SK-N-SH (cell line): ENCODE measurements around the gene SRRM1. TPM values are rescaled to one million over a fixed set of nuclear protein-coding genes. Genes with fewer than 3 reads are reported as not detected.

Experiments used
- CTCF ChIA-PET: fragments of 300-600, 350-600 bp; formaldehyde crosslinking; extraction: SDS; loops from one replicate; lab custom pipeline; 2021; lab: Yijun Ruan, JAX
- POLR2A ChIA-PET: fragments of 350-600 bp; sonication (Branson Sonifier 250); formaldehyde crosslinking; extraction: SDS; loops from one replicate; lab custom pipeline; 2020; ENCODE audit warnings: antibody characterized with exemption, inconsistent platforms; lab: Yijun Ruan, JAX
- DNase-seq: peaks from one replicate; pipeline ENCODE4 v3.0.0; 2012
- H2AFZ ChIP-seq: fragments of 200-600 bp; sonication (generic); 2 replicates; pipeline ENCODE4 v1.8.1; 2016; ENCODE audit warnings: antibody characterized with exemption, mild to moderate bottlenecking, low read depth
- H3F3A ChIP-seq: fragments of 200-600 bp; sonication (generic); replicated peaks from 2 replicates; pipeline ENCODE3; 2016; ENCODE audit warnings: antibody characterized with exemption, mild to moderate bottlenecking; ENCODE audit not compliant: insufficient read depth
- H3K27ac ChIP-seq, 2 experiments: fragments of 200-500 bp in 1 of 2; fragments of 200-600 bp in 1 of 2; sonication (Bioruptor generic) in 1 of 2; sonication (generic), shearing (Covaris generic) in 1 of 2; 2 replicates each; pipeline versions ENCODE4 v1.5.1 to v1.6.1; 2014 to 2016; ENCODE audit warnings: low read depth in 2 of 2, inconsistent platforms in 1 of 2, low read length in 1 of 2, mild to moderate bottlenecking in 1 of 2, mixed read lengths in 1 of 2
- H3K27me3 ChIP-seq: fragments of 200-600 bp; sonication (generic), shearing (Covaris generic); 2 replicates; pipeline ENCODE4 v1.6.1; 2016; ENCODE audit warnings: mixed run types; ENCODE audit not compliant: insufficient read depth
- H3K36me3 ChIP-seq, 2 experiments: fragments of 200-500 bp in 1 of 2; fragments of 200-600 bp in 1 of 2; sonication (Bioruptor generic) in 1 of 2; sonication (generic) in 1 of 2; replicated peaks in 1 of 2; 2 replicates each; pipeline versions ENCODE3 to v1.5.1; 2014 to 2016; ENCODE audit warnings: low read length in 1 of 2, mild to moderate bottlenecking in 1 of 2; ENCODE audit not compliant: insufficient read depth in 2 of 2, control insufficient read depth in 1 of 2
- H3K4me1 ChIP-seq, 2 experiments: fragments of 200-500 bp in 1 of 2; fragments of 200-600 bp in 1 of 2; sonication (Bioruptor generic) in 1 of 2; sonication (generic), shearing (Covaris generic) in 1 of 2; 2 replicates each; pipeline versions ENCODE4 v1.5.1 to v1.6.1; 2014 to 2016; ENCODE audit warnings: low read depth in 1 of 2, low read length in 1 of 2, mixed run types in 1 of 2; ENCODE audit not compliant: insufficient read depth in 2 of 2, control insufficient read depth in 1 of 2
- H3K4me2 ChIP-seq: fragments of 200-600 bp; sonication (generic), shearing (Covaris generic); 2 replicates; pipeline ENCODE4 v1.6.1; 2017; ENCODE audit warnings: mixed run types
- H3K4me3 ChIP-seq, 2 experiments: fragments of 200-500 bp in 1 of 2; fragments of 200-600 bp in 1 of 2; sonication (Bioruptor generic) in 1 of 2; sonication (generic), shearing (Covaris generic) in 1 of 2; 2 replicates each; pipeline versions ENCODE4 v1.5.1 to v1.8.1; 2014 to 2016; ENCODE audit warnings: low read depth in 2 of 2, inconsistent platforms in 1 of 2, low read length in 1 of 2, mild to moderate bottlenecking in 1 of 2, mixed read lengths in 1 of 2, moderate library complexity in 1 of 2
- H3K79me2 ChIP-seq: fragments of 200-600 bp; sonication (generic); 2 replicates; pipeline ENCODE4 v1.8.1; 2017; ENCODE audit warnings: mild to moderate bottlenecking; ENCODE audit not compliant: insufficient read depth
- H3K9ac ChIP-seq: fragments of 200-600 bp; sonication (generic); 2 replicates; pipeline ENCODE4 v1.6.1; 2017; ENCODE audit warnings: mixed run types
- H3K9me2 ChIP-seq: fragments of 200-600 bp; sonication (generic); 2 replicates; pipeline ENCODE4 v1.6.1; 2017; ENCODE audit warnings: mixed run types
- H3K9me3 ChIP-seq: fragments of 200-600 bp; sonication (generic); 2 replicates; pipeline ENCODE4 v1.6.1; 2017; ENCODE audit warnings: mixed run types, mild to moderate bottlenecking, moderate library complexity
- H4K20me1 ChIP-seq: fragments of 200-600 bp; sonication (generic); 2 replicates; pipeline ENCODE4 v1.6.1; 2017; ENCODE audit warnings: mild to moderate bottlenecking, mixed run types; ENCODE audit not compliant: insufficient read depth
- ELF1 ChIP-seq: IDR thresholded peaks from 2 replicates; pipeline ENCODE4 v1.4.0; 2012
- FOSL2 ChIP-seq: IDR thresholded peaks from 2 replicates; pipeline ENCODE4 v1.4.0; 2012; ENCODE audit warnings: low read depth, mild to moderate bottlenecking, moderate library complexity, borderline replicate concordance
- FOXJ3 ChIP-seq: sonication (generic); formaldehyde crosslinking; IDR thresholded peaks from 2 replicates; pipeline ENCODE4 v1.5.1; 2020; ENCODE audit warnings: mild to moderate bottlenecking, missing genetic modification reagents
- IRF3 ChIP-seq: fragments of 150-350 bp; IDR thresholded peaks from 2 replicates; pipeline ENCODE4 v1.6.1; 2016; ENCODE audit warnings: mild to moderate bottlenecking, low read depth, low read length
- MAX ChIP-seq: IDR thresholded peaks from 2 replicates; pipeline ENCODE4 v1.4.0; 2012; ENCODE audit warnings: low read depth
- MEF2A ChIP-seq: IDR thresholded peaks from 2 replicates; pipeline ENCODE4 v1.4.0; 2012; ENCODE audit warnings: low read depth, borderline replicate concordance
- NFIC ChIP-seq: IDR thresholded peaks from 2 replicates; pipeline ENCODE4 v1.4.0; 2012; ENCODE audit warnings: borderline replicate concordance
- NRF1 ChIP-seq: IDR thresholded peaks from 2 replicates; pipeline ENCODE4 v1.6.1; 2012; ENCODE audit warnings: low read depth, mild to moderate bottlenecking, low read length
- PBX3 ChIP-seq: IDR thresholded peaks from 2 replicates; pipeline ENCODE4; 2012
- RAD21 ChIP-seq: IDR thresholded peaks from 2 replicates; pipeline ENCODE4 v1.6.1; 2012; ENCODE audit warnings: mild to moderate bottlenecking, low read length
- REST ChIP-seq: IDR thresholded peaks from 2 replicates; pipeline ENCODE4 v1.6.1; 2012; ENCODE audit warnings: mild to moderate bottlenecking, low read depth, low read length, moderate library complexity
- RXRA ChIP-seq: IDR thresholded peaks from 2 replicates; pipeline ENCODE4 v1.4.0; 2012; ENCODE audit warnings: low read depth, mild to moderate bottlenecking, borderline replicate concordance
- SIN3A ChIP-seq: IDR thresholded peaks from 2 replicates; pipeline ENCODE4 v1.6.1; 2012; ENCODE audit warnings: low read depth, mild to moderate bottlenecking, low read length, moderate library complexity, borderline replicate concordance
- SMC3 ChIP-seq: IDR thresholded peaks from 2 replicates; pipeline ENCODE4 v1.6.1; 2012; ENCODE audit warnings: low read depth, low read length, improper control_type of control experiment
- TAF1 ChIP-seq: IDR thresholded peaks from 2 replicates; pipeline ENCODE4 v1.6.1; 2012; ENCODE audit warnings: low read depth, mild to moderate bottlenecking, low read length, moderate library complexity, borderline replicate concordance
- USF1 ChIP-seq: IDR thresholded peaks from 2 replicates; pipeline ENCODE4 v1.4.0; 2012; ENCODE audit warnings: low read depth, borderline replicate concordance
- USF2 ChIP-seq: fragments of 150-350 bp; IDR thresholded peaks from 2 replicates; pipeline ENCODE4 v1.6.1; 2017; ENCODE audit warnings: antibody characterized with exemption, low read length, low read depth, borderline replicate concordance
- YY1 ChIP-seq: IDR thresholded peaks from 2 replicates; pipeline ENCODE4 v1.4.0; 2012; ENCODE audit warnings: low read depth, mild to moderate bottlenecking
- WGBS: methylation state at CpG from one replicate; pipeline ENCODE4 v1.1.6; 2017; ENCODE audit warnings: low lambda C conversion rate; 5-methylcytosine and 5-hydroxymethylcytosine counted together
- polyA plus RNA-seq, 3 experiments: library from polyadenylated mRNA; depleted of rRNA; stranded (reverse); fragments of >200 nt; gene quantifications; 2 replicates each; pipeline ENCODE4 v1.2.3, GENCODE V29; 2012

Gene SRRM1
- polyA plus RNA-seq, 1 of the 3 experiments (the other 2 are of a cell fraction): 52.3 TPM

GRCh38 chr1:24619376-24619775 lies 23.7 kb upstream of the SRRM1 start:
- Histone ChIP-seq H3K4me1 (no peaks in the 10 kb centered on the region), H2AFZ (no peak overlapping the region), H3K9me2 (no peaks in the 10 kb centered on the region), H4K20me1 (no peaks in the 10 kb centered on the region), H3K4me2 (no peak overlapping the region), H3K9ac (no peak overlapping the region), H3K4me3 (no peak overlapping the region), H3K36me3 (no peaks in the 10 kb centered on the region), H3K27me3 (no peaks in the 10 kb centered on the region; the same call in 1 of the 2 replicates), H3F3A (no peaks in the 10 kb centered on the region), H3K9me3 (no peaks in the 10 kb centered on the region), H3K79me2 (no peaks in the 10 kb centered on the region), H3K27ac (no peak overlapping the region)
- no peak for DNase-seq
- TF ChIP-seq NRF1 (no peak), RXRA (no peak)
- CTCF ChIA-PET: interaction anchor here (2.7 kb wide), 1 partner anchor 33 kb away, joined by 12 read pairs; no protein-coding TSS in a partner anchor
- 70% methylated on average over 4 of the region's 5 CpGs for WGBS
- POLR2A ChIA-PET: no interaction called here

- Histone ChIP-seq H3K36me3 (no peaks in the 10 kb centered on the region), H3K79me2 (no peaks in the 10 kb centered on the region), H2AFZ (no peak overlapping the region), H3K9ac (no peak overlapping the region), H4K20me1 (no peaks in the 10 kb centered on the region), H3K4me2 (no peak overlapping the region), H3F3A (no peaks in the 10 kb centered on the region), H3K4me1 (no peaks in the 10 kb centered on the region), H3K9me2 (no peaks in the 10 kb centered on the region), H3K27me3 (no peaks in the 10 kb centered on the region; the same call in 1 of the 2 replicates), H3K27ac (no peak overlapping the region), H3K4me3 (no peak overlapping the region), H3K9me3 (no peaks in the 10 kb centered on the region)
- DNase-seq: no peak
- ChIA-PET CTCF (interaction anchor here (1.2 to 2.7 kb wide), 2 partner anchors 16 to 34 kb away, joined by 3 to 12 read pairs; no protein-coding TSS in a partner anchor), POLR2A (no interaction called here)
- no peak for TF ChIP-seq REST
- TF ChIP-seq FOXJ3: no peak
- no peak for TF ChIP-seq MAX
- TF ChIP-seq PBX3: no peak
- no peak for TF ChIP-seq FOSL2
- no peak for TF ChIP-seq USF1
- no peak for TF ChIP-seq USF2
- no peak for TF ChIP-seq NFIC
- TF ChIP-seq MEF2A: no peak
- TF ChIP-seq SIN3A: no peak
- no peak for TF ChIP-seq RAD21
- TF ChIP-seq IRF3: no peak
- TF ChIP-seq TAF1: no peak
- no peak for TF ChIP-seq SMC3
- TF ChIP-seq ELF1: no peak
- no peak for TF ChIP-seq YY1
- 73% methylated on average over 5 of the region's 5 CpGs for WGBS
Observed at GRCh38 chr1:24620678-24621077, 22.4 kb upstream of the SRRM1 start.
